ENCODE results near the gene NDUFV2.
"Not testable (repeated sequence)": the region's sequence is repeated elsewhere in the genome, so short reads cannot be mapped to it uniquely, and the experiment has no call there.

Gene NDUFV2

DNA sequence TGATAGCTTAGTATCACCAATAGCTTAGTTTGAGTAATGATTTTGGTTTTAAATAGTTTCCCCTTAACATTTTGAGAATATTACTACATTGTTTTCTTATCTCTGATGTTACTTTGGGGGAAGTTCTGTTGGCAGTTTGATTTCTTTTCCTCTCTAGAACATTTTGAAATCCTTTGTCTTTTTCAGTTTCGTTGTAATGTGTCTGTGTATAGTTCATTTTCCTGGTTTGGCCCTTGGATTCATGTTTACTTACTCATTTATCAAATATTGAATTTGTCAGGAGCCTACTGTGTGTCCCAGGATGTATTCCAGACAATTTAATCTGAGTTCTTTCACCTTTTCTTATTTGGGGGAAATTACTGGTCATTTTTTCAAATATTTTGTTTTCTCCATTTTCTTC lies 50.8 kb downstream of the NDUFV2 start:
- no peak for DNase-seq (ENCODE audit: low read depth in 2 of 2)

DNA sequence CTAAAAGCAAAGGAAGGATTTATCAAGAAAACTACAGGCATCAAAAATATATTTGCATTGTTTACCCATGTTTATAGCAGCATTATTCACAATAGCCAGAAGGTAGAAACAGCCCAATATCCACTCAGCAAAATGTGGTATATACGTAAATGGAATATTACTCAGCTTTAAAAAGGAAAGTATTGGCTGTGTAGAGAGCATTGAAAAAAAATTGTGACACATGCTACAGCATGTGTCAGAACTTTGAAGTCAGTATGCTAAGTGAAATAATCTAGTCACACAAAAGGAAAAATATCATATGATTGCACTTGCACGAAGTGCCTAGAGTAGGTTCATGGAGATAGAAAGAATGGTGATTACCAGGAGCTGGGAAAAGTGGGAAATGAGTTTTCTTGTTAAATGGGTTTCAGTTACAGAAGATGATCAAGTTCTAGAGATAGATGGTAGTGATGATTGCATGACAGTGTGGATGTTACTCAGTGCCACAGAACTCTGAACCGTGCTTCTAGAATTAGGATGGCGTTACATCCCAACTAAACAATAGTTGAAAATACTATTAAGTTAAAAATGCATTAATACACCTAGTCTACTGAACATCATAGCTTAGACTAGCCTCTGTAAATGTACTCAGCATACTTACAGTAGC lies 54.2 kb downstream of the NDUFV2 start:
- DNase-seq (ENCODE audit: low read depth in 2 of 2), result no peak

DNA sequence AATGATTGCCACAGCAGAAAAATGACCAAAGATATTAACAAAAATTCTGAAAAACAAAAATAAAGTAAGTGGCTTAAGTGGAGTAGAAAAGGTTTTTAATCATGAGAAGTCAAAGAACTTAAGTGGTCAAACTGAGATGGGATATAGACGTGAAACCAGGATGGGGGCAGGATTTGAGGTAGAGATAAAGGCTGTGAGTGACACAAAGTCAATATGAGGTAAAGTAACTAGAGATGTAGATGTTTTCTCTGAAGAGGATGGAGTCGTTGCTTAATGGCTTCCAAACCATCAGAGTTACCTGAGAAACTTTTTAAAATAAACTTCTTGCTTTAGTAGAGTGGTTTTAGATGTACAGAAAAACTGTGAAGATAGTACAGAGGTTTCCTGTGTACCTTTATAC lies 55.3 kb downstream of the NDUFV2 start:
- DNase-seq (ENCODE audit: low read depth in 2 of 2), result no peak

DNA sequence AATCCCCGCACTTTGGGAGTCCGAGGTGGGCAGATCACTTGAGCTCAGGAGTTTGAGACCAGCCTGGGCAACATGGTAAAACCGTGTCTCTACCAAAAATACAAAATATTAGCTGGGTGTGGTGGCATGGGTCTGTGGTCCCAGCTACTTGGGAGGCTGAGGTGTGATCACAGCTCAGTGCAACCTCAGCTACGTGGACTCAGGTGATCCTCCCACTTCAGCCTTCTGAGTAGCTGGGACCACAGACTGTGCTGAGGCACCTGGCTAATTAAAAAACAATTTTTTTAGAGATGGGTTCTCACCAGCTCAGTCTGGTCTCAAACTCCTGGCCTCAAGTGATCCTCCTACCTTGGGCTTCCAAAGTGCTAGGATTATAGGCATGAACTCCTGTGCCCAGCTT lies 57.5 kb downstream of the NDUFV2 start:
- no peak for DNase-seq (ENCODE audit: low read depth in 2 of 2)

DNA sequence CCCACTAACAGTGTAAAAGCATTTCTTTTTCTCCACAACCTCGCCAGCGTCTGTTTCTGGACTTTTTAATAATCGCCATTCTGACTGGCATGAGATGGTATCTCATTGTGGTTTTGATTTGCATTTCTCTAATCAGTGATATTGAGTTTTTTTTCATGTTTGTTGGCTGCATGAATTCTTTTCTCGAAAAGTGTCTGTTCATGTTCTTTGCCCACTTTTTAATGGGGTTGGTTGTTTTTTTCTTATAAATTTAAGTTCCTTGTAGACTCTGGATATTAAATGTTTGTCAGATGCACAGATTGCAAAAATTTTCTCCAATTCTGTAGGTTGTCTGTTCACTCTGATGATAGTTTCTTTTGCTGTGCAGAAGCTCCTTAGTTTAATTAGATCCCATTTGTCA lies 60.2 kb downstream of the NDUFV2 start:
- DNase-seq (ENCODE audit: low read depth in 2 of 2), result not testable (repeated sequence)

DNA sequence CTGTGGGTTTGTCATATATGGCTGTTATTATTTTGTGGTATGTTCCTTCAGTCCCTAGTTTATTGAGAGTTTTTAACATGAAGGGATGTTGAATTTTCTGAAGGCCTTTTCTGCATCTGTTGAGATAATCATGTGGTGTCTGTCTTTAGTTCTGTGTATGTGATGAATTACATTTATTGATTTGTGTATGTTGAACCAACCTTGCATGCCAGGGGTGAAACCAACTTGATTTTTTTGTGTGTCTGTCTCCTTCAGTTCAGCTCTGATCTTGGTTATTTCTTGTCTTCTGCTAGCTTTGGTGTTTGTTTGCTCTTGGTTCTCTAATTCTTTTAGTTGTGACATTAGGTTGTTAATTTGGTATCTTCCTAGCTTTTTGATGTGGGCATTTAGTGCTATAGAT lies 61.6 kb downstream of the NDUFV2 start:
- not testable (repeated sequence) for DNase-seq (ENCODE audit: low read depth in 2 of 2)

DNA sequence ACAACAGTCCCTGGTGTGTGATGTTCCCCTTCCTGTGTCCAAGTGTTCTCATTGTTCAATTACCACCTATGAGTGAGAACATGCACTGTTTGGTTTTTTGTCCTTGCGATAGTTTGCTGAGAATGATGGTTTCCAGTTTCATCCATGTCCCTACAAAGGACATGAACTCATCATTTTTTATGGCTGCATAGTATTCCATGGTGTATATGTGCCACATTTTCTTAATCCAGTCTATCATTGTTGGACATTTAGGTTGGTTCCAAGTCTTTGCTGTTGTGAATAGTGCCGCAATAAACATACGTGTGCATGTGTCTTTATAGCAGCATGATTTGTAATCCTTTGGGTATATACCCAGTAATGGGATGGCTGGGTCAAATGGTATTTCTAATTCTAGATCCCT lies 63.4 kb downstream of the NDUFV2 start:
- not testable (repeated sequence) for DNase-seq (ENCODE audit: low read depth in 2 of 2)

DNA sequence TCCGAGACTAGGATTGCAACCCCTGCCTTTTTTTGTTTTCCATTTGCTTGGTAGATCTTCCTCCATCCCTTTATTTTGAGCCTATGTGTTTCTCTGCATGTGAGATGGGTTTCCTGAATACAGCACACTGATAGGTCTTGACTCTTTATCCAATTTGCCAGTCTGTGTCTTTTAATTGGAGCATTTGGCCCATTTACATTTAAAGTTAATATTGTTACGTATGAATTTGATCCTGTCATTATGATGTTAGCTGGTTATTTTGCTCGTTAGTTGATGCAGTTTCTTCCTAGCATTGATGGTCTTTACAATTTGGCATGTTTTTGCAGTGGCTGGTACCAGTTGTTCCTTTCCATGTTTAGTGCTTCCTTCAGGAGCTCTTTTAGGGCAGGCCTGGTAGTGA lies 67.0 kb downstream of the NDUFV2 start:
- DNase-seq (ENCODE audit: low read depth in 2 of 2), result not testable (repeated sequence)

DNA sequence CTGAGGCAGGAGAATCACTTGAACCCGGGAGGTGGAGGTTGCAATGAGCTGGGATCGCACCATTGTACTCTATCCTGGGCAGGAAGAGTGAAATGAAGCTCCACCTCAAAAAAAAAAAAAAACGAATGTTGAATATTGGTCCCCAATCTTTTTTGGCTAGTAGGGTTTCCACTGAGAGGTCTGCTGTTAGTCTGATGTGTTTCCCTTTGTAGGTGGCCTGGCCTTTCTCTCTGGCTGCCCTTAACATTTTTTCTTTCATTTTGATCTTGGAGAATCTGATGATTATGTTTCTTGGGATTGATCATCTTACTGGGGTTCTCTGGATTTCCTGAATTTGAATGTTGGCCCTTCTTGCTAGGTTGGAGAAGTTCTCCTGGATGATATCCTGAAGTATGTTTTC lies 69.4 kb downstream of the NDUFV2 start:
- DNase-seq (ENCODE audit: low read depth in 2 of 2), result not testable (repeated sequence)

DNA sequence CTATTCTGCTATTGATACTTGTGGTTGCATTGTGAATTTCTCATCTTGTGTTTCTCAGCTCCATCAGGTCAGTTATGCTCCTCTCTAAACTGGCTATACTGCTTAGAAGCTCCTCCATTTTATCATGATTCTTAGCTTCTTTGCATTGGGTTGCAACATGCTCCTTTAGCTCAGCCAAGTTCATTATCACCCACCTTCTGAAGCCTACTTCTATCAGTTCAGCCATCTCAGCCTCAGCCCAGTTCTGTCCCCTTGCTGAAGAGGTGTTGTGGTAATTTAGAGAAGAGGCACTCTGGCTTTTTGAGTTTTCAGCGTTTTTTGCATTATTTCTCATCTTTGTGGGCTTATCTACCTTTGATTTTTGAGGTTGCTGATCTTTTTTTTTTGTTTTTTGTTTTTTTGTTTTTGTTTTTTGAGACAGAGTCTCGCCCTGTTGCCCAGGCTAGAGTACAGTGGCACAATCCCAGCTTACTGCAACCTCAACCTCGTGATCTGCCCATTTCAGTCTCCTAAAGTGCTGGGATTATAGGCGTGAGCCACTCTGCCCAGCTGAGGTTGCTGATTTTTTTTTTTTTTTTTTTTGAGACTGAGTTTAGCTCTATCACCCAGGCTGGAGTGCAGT lies 70.1 kb downstream of the NDUFV2 start:
- DNase-seq (ENCODE audit: low read depth in 2 of 2), result no peak

DNA sequence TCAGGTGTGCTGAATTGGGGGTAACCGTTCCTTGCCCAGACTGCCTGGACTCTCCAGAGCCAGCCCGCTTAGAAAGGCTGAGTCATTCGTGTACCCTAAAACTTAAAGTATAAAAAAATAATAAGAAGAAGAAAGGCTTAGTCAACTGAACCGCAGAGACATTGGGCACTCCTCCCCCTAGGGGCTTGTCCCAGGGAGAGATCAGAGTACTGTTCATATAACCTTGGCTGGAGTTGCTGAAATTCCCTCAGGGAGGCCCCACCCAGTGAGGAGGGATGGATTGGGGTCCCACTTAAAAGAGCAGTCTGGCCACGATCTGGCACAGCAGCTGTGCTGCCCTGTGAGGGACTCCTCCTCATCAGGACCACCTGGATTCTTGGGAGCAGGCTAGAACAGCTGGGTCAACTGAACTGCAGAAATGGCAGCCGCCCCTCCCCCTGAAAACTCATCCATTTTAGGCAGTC lies 71.3 kb downstream of the NDUFV2 start:
- DNase-seq (ENCODE audit: low read depth in 2 of 2), result no peak

DNA sequence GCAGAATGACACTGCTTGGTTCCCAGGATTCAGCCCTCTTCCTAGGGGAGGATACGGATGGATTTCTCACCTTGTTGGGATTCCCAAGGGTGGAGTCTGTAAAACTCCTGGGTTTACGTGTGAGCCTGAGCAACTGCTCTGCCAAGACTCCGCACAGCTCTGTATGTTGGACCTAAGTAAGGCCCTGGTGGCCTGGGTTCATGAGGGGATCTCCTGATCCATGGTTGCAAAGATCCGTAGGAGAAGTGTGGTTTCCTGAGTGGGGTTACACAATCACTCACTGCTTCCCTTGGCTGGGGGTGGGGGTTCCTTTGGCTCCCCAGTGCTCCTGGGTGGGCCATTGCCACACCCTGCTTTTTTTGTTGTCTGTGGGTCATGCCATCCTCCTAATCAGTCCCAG lies 71.8 kb downstream of the NDUFV2 start:
- no peak for DNase-seq (ENCODE audit: low read depth in 2 of 2)

DNA sequence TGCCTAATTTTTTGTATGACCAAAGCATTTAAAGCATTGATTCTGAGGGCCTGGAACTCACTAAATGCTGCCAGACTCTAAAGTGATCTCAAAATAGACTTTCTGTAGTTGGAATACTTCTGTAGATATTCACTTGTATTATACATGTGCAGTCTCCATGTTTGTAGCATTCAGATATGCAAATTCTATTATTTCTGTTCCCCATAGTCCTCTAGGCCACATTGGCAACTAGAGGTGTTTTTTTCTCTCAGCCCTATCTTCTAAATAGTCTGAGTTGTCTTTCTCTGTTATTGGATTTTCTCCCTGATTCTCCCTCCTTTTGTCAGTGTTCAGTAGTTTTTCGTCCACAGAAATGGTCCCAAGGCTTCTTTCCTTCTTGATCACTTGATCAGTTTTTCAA lies 72.6 kb downstream of the NDUFV2 start:
- no peak for DNase-seq (ENCODE audit: low read depth in 2 of 2)

DNA sequence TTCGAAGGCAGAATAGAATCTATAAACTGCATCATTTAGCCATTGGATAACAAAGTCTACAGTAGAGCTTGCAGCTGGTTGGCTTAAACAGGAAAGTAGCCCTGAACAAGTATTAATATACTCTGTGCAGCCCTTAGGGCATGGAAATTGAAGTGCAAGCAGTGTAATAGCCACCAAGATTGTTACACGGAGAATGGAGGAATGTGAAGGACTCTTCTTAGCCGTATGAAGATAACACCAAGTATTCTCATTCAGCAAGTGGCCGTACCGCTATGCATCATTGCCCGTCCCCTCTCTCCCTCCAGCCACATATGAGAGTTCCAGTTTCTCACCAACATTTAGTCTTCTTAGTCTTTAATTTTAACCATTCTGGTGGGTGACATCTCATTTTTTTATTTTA lies 74.5 kb downstream of the NDUFV2 start:
- DNase-seq (ENCODE audit: low read depth in 2 of 2), result no peak

DNA sequence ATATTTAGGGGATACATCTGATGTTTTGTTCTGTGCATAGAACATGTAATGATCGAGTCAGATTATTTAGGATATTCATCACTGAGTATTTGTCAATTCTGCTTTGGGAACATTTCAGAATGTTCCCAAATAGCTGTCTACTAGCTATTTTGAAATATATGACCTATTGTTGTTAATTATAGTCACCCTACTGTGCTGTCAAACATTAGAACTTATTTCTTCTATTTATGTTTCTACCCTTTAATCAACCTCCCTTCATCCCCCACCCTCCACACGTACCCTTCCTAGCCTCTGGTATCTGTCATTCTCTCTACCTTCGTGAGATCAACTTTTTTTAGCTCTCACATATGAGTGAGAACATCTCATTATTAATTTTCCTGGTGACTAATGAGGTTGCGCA lies 75.0 kb downstream of the NDUFV2 start:
- no peak for DNase-seq (ENCODE audit: low read depth in 2 of 2)

DNA sequence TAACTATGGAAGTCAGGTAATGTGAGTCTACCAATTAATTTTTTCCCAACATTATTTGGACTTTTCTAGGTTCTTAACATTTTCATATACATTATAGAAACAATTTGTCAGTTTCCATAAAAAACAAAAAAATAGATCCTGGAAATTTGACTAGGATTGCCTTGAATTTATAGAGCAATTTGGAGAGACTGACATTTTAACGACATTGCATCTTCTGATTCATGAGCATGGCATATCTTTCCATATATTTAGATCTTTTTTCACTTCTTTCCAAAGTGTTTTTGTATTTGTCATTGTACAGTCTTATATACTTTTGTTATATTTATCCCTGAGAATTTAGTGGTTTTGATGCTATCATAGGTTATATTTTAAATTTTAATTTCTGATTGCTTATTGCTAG lies 76.1 kb downstream of the NDUFV2 start:
- no peak for DNase-seq (ENCODE audit: low read depth in 2 of 2)

DNA sequence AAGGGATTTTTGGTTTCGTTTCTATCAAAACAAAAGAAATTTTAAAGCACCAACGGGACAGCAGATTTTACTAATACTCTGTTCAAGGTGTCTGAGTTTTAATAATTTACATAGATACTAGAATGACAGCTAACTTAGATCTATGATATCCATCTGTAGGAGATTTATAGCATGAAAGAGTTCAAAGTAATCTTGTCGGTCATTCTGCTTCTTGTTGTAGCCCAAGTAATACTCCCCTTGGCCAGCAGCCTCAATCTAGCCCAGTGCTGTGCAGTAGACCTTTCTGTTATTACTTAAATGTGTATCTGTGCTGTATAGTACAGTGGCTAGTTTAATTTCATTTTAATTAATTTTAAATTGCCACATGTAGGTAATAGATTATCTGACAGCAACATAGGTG lies 78.8 kb downstream of the NDUFV2 start:
- DNase-seq (ENCODE audit: low read depth in 2 of 2), result no peak

DNA sequence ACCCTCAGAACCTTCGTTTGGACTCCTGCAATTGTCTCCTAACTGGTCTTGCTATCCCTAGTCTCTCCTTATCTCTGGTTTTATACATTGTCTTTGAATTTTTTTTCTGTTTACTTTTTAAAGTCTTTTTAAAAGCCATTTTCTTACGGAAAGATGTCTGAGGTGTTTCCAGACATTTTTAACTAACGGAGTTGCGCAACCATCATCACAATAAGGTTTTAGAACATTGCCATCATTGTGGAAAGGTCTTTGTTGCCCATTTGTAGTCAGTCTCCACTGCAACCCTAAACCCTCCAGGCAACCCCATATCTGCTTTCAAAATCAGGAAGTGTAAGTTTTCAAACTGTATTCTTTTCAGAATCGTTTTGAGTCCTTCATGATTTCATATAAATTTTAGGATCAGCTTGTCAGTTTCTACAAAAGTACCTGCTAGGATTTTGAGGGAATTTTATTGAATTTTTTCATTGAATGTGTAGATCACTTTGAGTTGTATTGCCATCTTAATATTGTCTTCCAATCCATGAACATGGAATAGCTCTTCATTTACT lies 80.4 kb downstream of the NDUFV2 start:
- no peak for DNase-seq (ENCODE audit: low read depth in 2 of 2)

All from stimulated activated CD4-positive, alpha-beta T cell treated with anti-CD3 and anti-CD28 coated beads, Interleukin-1b, Interleukin-23, amount 100 ng/mL, for 4 hours (primary cell).